Activated CD8-positive, alpha-beta T cell treated with anti-CD3 and anti-CD28 coated beads for 36 hours (primary cell): ENCODE results near the gene CHST4. TPM values are rescaled to one million over a fixed set of nuclear protein-coding genes. Genes with fewer than 3 reads are reported as not detected.
A peak's percentile ranks its signal among the peaks of the same experiment; 100 is the strongest.

Source experiments
- ATAC-seq: fragments of 200-7000 bp; cut with Tn5 transposase; one replicate; pipeline ENCODE4 v1.10.0; 2021; ENCODE audit warnings: mild to moderate bottlenecking, moderate library complexity
- CTCF ChIA-PET: fragments of 350-600 bp; sonication (Branson Sonifier 250); formaldehyde crosslinking; loops from one replicate; lab custom pipeline; 2021; ENCODE audit warnings: antibody characterized with exemption; lab: Charles Lee
- POLR2A ChIA-PET: fragments of 350-600 bp; sonication (Branson Sonifier 250); formaldehyde crosslinking; loops from one replicate; lab custom pipeline; 2021; ENCODE audit warnings: antibody characterized with exemption; lab: Charles Lee
- DNase-seq: peaks from one replicate; pipeline ENCODE4 v3.0.0-alpha.2; 2020
- H3K27ac Mint-ChIP-seq: one replicate; pipeline ENCODE4 v1.8.0; 2021; ENCODE audit warnings: mild to moderate bottlenecking, mixed read lengths
- H3K27me3 Mint-ChIP-seq: one replicate; pipeline ENCODE4 v1.8.0; 2021; ENCODE audit warnings: mixed read lengths
- H3K36me3 Mint-ChIP-seq: one replicate; pipeline ENCODE4 v1.8.0; 2021; ENCODE audit warnings: low read depth, mixed read lengths
- H3K4me1 Mint-ChIP-seq: one replicate; pipeline ENCODE4 v1.8.0; 2021; ENCODE audit warnings: low read depth, mixed read lengths
- H3K4me3 Mint-ChIP-seq: one replicate; pipeline ENCODE4 v1.8.0; 2021; ENCODE audit warnings: mild to moderate bottlenecking, moderate library complexity, mixed read lengths
- H3K9me3 Mint-ChIP-seq: one replicate; pipeline ENCODE4 v1.8.0; 2021; ENCODE audit warnings: mixed read lengths
- intact Hi-C: fragments of 100-400 bp; cut with micrococcal nuclease; formaldehyde crosslinking; loops from one replicate; pipeline ENCODE4 v1.10.0; 2022
- total RNA-seq, 2 experiments: library from RNA; stranded (reverse); gene quantifications; one replicate each; pipeline ENCODE4 v1.2.3, GENCODE V29; 2021
- TF ChIP-seq, protein P1 (sequence below): fragments of 200-600 bp; IDR thresholded peaks from one replicate; pipeline ENCODE4 v1.8.0; 2022; ENCODE audit warnings: antibody characterized with exemption, mild to moderate bottlenecking

Gene CHST4
- under 1 TPM in 1 of 2 experiments, not detected in 1; 0.16 TPM for total RNA-seq

DNA sequence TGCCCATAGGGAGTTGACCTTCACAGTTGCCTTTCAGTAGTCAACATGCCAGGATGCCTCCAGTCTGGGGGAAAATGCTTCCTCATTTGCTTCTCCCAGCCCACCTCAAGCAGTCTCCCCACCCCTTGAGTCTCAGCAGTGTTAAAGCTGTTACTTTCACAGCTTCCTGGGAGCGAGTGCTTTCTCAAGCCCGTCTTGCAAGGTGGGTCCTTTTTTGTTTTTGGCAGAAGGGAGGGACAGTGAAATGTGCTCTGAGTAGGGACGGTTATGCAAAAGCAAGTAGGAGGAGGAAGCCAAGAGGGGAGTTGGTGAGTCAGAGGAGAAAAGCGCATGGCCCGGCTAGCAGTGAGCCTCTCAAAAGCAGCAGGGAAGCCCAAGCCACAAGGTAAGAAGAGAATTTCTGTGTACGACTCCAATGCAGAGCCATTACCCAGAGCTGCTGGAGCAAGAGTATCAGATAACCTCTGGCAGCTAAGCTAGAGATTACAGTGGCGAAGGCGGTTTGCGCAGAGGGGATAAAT, at the start of gene CHST4:
Gene CHST4, plus strand, starts transcription at position 316 of the 521 bp plus-strand sequence. CDS start 10,252 bp downstream, outside the sequence.
- intact Hi-C loops, result no loop called here
- Mint-ChIP-seq H3K27me3 (peaks cover 21% of the 10 kb centered on the region), H3K4me1 (peaks cover 6% of the 10 kb centered on the region), H3K4me3 (peak within 1 kb of the TSS; percentile 13), H3K36me3 (no peaks in the 10 kb centered on the region), H3K9me3 (no peaks in the 10 kb centered on the region), H3K27ac (no peak within 1 kb of the TSS)
- ChIA-PET CTCF (interaction anchor here (1.0 to 1.9 kb wide), 5 partner anchors 12 to 113 kb away, joined by 4 to 8 read pairs (median 4); no protein-coding TSS in a partner anchor), POLR2A (no interaction called here)
- peak; percentile 52 for DNase-seq
- peak; percentile 87 for ATAC-seq
- TF ChIP-seq, protein P1, sequence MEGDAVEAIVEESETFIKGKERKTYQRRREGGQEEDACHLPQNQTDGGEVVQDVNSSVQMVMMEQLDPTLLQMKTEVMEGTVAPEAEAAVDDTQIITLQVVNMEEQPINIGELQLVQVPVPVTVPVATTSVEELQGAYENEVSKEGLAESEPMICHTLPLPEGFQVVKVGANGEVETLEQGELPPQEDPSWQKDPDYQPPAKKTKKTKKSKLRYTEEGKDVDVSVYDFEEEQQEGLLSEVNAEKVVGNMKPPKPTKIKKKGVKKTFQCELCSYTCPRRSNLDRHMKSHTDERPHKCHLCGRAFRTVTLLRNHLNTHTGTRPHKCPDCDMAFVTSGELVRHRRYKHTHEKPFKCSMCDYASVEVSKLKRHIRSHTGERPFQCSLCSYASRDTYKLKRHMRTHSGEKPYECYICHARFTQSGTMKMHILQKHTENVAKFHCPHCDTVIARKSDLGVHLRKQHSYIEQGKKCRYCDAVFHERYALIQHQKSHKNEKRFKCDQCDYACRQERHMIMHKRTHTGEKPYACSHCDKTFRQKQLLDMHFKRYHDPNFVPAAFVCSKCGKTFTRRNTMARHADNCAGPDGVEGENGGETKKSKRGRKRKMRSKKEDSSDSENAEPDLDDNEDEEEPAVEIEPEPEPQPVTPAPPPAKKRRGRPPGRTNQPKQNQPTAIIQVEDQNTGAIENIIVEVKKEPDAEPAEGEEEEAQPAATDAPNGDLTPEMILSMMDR, result no peak

DNA sequence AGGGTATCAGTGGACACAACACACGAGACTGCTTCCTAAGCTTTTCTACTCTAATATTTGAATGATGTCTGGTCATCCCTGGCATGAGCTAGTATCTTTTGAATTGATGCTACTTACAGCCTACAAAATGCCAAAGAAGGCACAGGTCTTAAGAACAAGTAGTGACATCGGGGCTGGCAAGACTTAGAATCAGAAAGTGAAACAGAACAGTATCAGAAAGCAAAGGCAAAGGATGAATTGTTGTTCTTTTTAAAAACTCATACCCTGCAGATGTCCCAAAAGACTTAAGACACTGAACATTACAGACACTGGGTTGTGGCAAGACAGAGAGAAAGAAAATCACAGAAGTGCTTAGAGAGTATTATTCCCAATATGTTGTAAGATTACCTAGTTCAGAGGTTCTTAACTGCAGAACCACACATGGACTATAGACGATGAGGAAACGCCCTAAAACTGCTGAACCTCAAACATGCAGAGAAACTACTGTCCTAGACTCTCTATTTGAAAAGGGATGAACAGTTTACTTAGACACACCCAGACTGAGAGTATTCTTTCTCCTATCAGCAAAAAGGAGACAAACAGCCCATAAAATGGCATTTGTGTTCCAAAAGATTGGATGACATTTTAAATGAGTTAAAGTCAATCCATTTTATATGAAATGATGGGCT, 49.6 kb upstream of the CHST4 start:
- ATAC-seq (no peak), DNase-seq (no peak)
- Mint-ChIP-seq H3K9me3 (no peaks in the 10 kb centered on the region), H3K4me1 (no peaks in the 10 kb centered on the region), H3K27me3 (no peaks in the 10 kb centered on the region), H3K27ac (no peak overlapping the region), H3K36me3 (peaks cover 9% of the 10 kb centered on the region), H3K4me3 (no peak overlapping the region)
- intact Hi-C loops, result no loop called here
- TF ChIP-seq, protein P1, result no peak
- ChIA-PET CTCF (interaction anchor here (0.9 to 2.3 kb wide), 5 partner anchors 11 to 64 kb away, joined by 3 to 11 read pairs (median 3); partner anchors contain the start of gene ZNF23), POLR2A (no interaction called here)

DNA sequence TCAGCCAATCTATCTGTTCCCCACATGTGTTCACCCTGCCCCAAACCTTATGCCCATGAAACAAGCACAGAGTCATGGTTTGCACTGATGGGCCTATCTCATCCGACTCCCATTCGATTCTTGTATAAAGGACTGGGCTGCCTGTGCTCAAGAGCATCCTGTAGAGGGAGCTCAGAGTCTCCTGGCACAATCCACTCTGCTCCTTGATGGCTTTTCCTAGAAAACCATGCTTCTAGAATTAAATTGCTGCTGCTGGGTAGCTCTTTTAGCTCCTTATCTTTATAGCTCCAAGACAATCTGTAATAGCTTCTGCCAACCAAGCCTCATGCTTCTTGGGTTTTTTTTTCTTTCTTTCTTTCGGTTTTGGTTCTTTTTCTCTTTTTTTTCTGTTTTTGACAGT, 46.8 kb upstream of the CHST4 start:
- DNase-seq (peak; percentile 18), ATAC-seq (no peak)
- CTCF ChIA-PET, result interaction anchor here (1.0 to 1.3 kb wide), 3 partner anchors 19 to 22 kb away, joined by 3 to 5 read pairs (median 3); no protein-coding TSS in a partner anchor
- no peaks in the 10 kb centered on the region for H3K27me3 Mint-ChIP-seq
- POLR2A ChIA-PET, result interaction anchor here (0.6 to 0.7 kb wide), 2 partner anchors 90 to 713 kb away, joined by 3 to 5 read pairs; no protein-coding TSS in a partner anchor
- H3K4me3 Mint-ChIP-seq, result no peak overlapping the region
- TF ChIP-seq, protein P1, result no peak
- H3K9me3 Mint-ChIP-seq, result no peaks in the 10 kb centered on the region
- H3K27ac Mint-ChIP-seq, result no peak overlapping the region
- peaks cover 8% of the 10 kb centered on the region for H3K4me1 Mint-ChIP-seq
- H3K36me3 Mint-ChIP-seq, result peaks cover 9% of the 10 kb centered on the region
- intact Hi-C loops, result no loop called here

DNA sequence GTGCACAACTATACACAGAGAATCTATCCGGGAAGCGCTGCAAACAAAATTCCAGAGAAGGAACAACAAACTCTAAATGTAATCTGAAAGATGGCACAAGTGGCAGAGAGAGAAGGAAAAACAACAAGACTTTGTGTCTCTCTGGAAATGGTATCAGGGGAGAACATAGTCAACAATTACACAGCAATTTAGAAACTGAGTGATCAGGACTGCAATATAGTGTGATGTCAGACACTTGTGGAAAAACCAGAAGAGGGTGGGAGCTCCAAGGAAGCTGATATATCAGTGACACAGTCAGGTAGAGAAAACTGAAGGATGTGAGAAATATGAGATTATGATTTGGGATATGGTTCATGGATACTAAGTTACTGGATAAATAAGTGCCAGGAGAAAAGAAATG, 45.3 kb upstream of the CHST4 start:
- TF ChIP-seq, protein P1, result no peak
- CTCF ChIA-PET, result interaction anchor here (1.1 to 1.8 kb wide), 2 partner anchors 9 to 18 kb away, joined by 4 read pairs; partner anchors contain the start of gene ZNF19
- POLR2A ChIA-PET, result no interaction called here
- Mint-ChIP-seq H3K4me1 (peaks cover 13% of the 10 kb centered on the region), H3K36me3 (peaks cover 9% of the 10 kb centered on the region), H3K27me3 (no peaks in the 10 kb centered on the region), H3K9me3 (no peaks in the 10 kb centered on the region), H3K4me3 (no peak overlapping the region), H3K27ac (no peak overlapping the region)
- intact Hi-C loops, result no loop called here
- ATAC-seq (no peak), DNase-seq (no peak)

DNA sequence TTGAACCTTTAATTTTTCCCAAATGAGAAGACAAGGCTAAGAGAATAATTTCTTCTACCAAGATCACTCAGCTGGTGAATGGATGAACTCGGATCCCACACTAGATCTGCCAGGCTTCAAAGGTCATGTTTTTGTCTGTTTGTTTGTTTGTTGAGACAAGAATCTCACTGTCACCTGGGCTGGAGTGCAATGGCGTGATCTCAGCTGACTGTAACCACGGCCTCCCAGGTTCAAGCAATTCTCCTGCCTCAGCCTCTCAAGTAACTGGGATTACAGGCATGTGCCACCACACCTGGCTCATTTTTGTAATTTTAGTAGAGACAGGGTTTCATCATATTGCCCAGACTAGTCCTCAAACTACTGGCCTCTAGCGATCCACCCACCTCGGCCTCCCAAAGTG, 43.7 kb upstream of the CHST4 start:
- ChIA-PET CTCF (interaction anchor here (1.7 to 1.8 kb wide), 2 partner anchors 20 to 129 kb away, joined by 4 read pairs; no protein-coding TSS in a partner anchor), POLR2A (no interaction called here)
- H3K27ac Mint-ChIP-seq, result no peak overlapping the region

More for the DNA sequence above, 43.7 kb upstream of the CHST4 start:
- Mint-ChIP-seq H3K36me3 (peaks cover 2% of the 10 kb centered on the region), H3K4me3 (no peak overlapping the region), H3K9me3 (no peaks in the 10 kb centered on the region), H3K4me1 (peaks cover 13% of the 10 kb centered on the region), H3K27me3 (no peaks in the 10 kb centered on the region)
- ATAC-seq (no peak), DNase-seq (no peak)
- intact Hi-C loops, result no loop called here
- TF ChIP-seq, protein P1, result no peak
